Heart left ventricle (tissue), 16 donors: ENCODE measurements around the gene TDRD10. TPM values are rescaled to one million over a fixed set of nuclear protein-coding genes. Genes with fewer than 3 reads are reported as not detected.

Experiments
- ATAC-seq, 4 donors: fragments of 200-7000 bp; cut with Tn5 transposase; one replicate each; pipeline ENCODE4 v1.9.1; 2020 to 2022; ENCODE audit warnings: moderate library complexity in 4 of 4, mild to moderate bottlenecking in 3 of 4, moderate number of reproducible peaks in 1 of 4
- DNase-seq, 5 donors: peaks; one replicate each; pipeline ENCODE4 v3.0.0-alpha.2; 2020
- H3K27ac ChIP-seq, 12 donors: fragments of 200-600 bp; sonication (generic) in 4 of 12; one replicate each; pipeline versions ENCODE4 v1.5.0 to v1.8.0; 2016 to 2022; ENCODE audit warnings: mild to moderate bottlenecking in 2 of 12
- H3K27me3 ChIP-seq, 9 donors: fragments of 200-600 bp; sonication (generic) in 2 of 9; one replicate each; pipeline versions ENCODE4 v1.5.1 to v1.8.0; 2016 to 2022; ENCODE audit warnings: mild to moderate bottlenecking in 3 of 9
- H3K36me3 ChIP-seq, 9 donors: fragments of 200-600 bp; sonication (generic) in 2 of 9; one replicate each; pipeline versions ENCODE4 v1.5.0 to v1.8.0; 2018 to 2022; ENCODE audit warnings: mild to moderate bottlenecking in 2 of 9
- H3K4me1 ChIP-seq, 12 donors: fragments of 200-600 bp; sonication (generic) in 4 of 12; one replicate each; pipeline versions ENCODE4 v1.5.0 to v1.8.0; 2016 to 2022; ENCODE audit warnings: mild to moderate bottlenecking in 3 of 12
- H3K4me3 ChIP-seq, 12 donors: fragments of 200-600 bp; sonication (generic) in 4 of 12; one replicate each; pipeline versions ENCODE4 v1.5.0 to v1.8.0; 2017 to 2022; ENCODE audit warnings: mild to moderate bottlenecking in 9 of 12, moderate library complexity in 4 of 12
- H3K9me3 ChIP-seq, 12 donors: fragments of 200-600 bp; sonication (generic) in 4 of 12; one replicate each; pipeline versions ENCODE4 v1.5.0 to v1.8.0; 2016 to 2022; ENCODE audit warnings: mild to moderate bottlenecking in 1 of 12
- POLR2A ChIP-seq, 2 donors: fragments of 450-650 bp; IDR thresholded peaks; one replicate each; pipeline ENCODE4 v1.6.1; 2017; ENCODE audit warnings: antibody characterized with exemption in 2 of 2, mild to moderate bottlenecking in 2 of 2, moderate library complexity in 2 of 2
- WGBS, 4 donors: extraction: QIAGEN DNeasy Blood & Tissue Kit in 2 of 4; methylation state at CpG; one replicate each; pipeline versions ENCODE4 v1.1.5 to v1.1.7; 2013 to 2018; 5-methylcytosine and 5-hydroxymethylcytosine counted together
- intact Hi-C, 10 donors: fragments of 100-400 bp; cut with DNase I; formaldehyde crosslinking; loops; one replicate each; pipeline versions ENCODE4 v1.11.1 to v1.14.2; 2022
- polyA plus RNA-seq, 2 donors: library from polyadenylated mRNA; stranded (reverse); fragments of 200-250 nt; gene quantifications; one replicate each; pipeline ENCODE4 v1.2.3, GENCODE V29; 2013
- total RNA-seq, 9 donors: library from RNA; depleted of rRNA in 2 of 9; stranded (reverse); fragments of >200 nt in 2 of 9; fragmentation: NEBNext Ultra II Directional in 3 of 9; extraction: Animal tissue kit (Norgen Biotek cat#: 25700) in 3 of 9; gene quantifications; one replicate each; pipeline versions ENCODE4 v1.1.0 to v1.2.4, GENCODE V29; 2016 to 2023
- TF ChIP-seq, protein P1 (sequence below), 12 donors: fragments of 200-600 bp; sonication (generic) in 4 of 12; IDR thresholded peaks; one replicate each; pipeline versions ENCODE4 v1.5.0 to v1.8.0; 2018 to 2022; ENCODE audit warnings: antibody characterized with exemption in 12 of 12, mild to moderate bottlenecking in 5 of 12
- donor health status: ischemic (EF 13 %, LVEDD 7.1; RV severe dilation, severe dysfunction).
- donor health status: healthy with polysubstance abuse.
- donor health status: DM: no; HTN: yes; CAD: no.
- donor health status: DM: no; HTN: no; CAD: no.
- donor health status: ischemic (EF 25% LVEDD 6.9; RV normal size, moderate dysfunction).
- donor health status: ischemic (EF 25% LVEDD 5.7; RV mildly dilated, moderate dysfunction).
- donor health status: healthy.
- donor health status: DM: yes; HTN: yes; CAD: no.
- donor health status: ischemic (EF 35%, LVEDD 5.7; RV mildly dilated, moderate dysfunction).
- donor health status: nonischemic (EF 11% LVEDD 7.7; RV severe dilation, severe dysfunction).
- donor health status: DM: yes; HTN: yes; CAD: no.
- donor health status: PGD.
- donor health status: ischemic (EF 29% LVEDD 5.4; RV normal size, mild dysfunction).
- donor health status: nonischemic (EF 23%, LVEDD 6.1; RV moderate dilation, normal function).

The TDRD10 gene
- total and polyA plus RNA-seq, 11 donors, result 0.71 to 3.4 (median 1.9) TPM

DNA sequence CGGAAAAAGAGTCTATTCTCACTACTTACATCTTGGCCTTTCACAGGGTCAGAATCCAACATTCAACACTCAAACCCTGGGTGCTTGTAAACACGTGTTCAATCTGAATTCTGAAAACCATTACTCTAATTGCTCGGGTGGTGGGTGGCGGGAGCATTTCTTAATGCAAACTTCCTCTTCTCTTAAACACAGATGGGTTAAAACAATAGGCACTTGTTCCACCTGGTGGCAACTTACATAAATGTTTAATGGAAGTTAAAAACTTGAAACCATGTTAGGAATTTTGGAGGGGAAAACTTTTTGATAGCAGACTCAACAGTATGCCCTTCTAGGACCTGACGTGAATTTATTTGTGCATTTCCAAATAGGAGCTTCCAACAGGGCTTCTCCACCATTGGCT lies 23.4 kb upstream of the TDRD10 start:
- Histone ChIP-seq H3K27me3 (no peaks in the 10 kb centered on the region), H3K9me3 (no peaks in the 10 kb centered on the region), H3K4me3 (no peak overlapping the region), H3K27ac (no peak overlapping the region), H3K4me1 (peaks cover 0 to 42% (median 8%) of the 10 kb centered on the region in 12 donors), H3K36me3 (peaks cover 0 to 28% (median 3%) of the 10 kb centered on the region in 9 donors)
- DNase-seq (no peak), ATAC-seq (no peak)
- 59 to 66% (median 63%) methylated on average over 5 of the region's 5 CpGs for WGBS, 4 donors
- TF ChIP-seq, protein P1, sequence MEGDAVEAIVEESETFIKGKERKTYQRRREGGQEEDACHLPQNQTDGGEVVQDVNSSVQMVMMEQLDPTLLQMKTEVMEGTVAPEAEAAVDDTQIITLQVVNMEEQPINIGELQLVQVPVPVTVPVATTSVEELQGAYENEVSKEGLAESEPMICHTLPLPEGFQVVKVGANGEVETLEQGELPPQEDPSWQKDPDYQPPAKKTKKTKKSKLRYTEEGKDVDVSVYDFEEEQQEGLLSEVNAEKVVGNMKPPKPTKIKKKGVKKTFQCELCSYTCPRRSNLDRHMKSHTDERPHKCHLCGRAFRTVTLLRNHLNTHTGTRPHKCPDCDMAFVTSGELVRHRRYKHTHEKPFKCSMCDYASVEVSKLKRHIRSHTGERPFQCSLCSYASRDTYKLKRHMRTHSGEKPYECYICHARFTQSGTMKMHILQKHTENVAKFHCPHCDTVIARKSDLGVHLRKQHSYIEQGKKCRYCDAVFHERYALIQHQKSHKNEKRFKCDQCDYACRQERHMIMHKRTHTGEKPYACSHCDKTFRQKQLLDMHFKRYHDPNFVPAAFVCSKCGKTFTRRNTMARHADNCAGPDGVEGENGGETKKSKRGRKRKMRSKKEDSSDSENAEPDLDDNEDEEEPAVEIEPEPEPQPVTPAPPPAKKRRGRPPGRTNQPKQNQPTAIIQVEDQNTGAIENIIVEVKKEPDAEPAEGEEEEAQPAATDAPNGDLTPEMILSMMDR (IDR thresholded peaks at IDR 0.05), result no peak
- no peak for TF ChIP-seq POLR2A (IDR thresholded peaks at IDR 0.05)
- intact Hi-C loops, result loop anchor here in 6 of 10 donors (1.0 to 10.0 kb wide), 6 partner anchors 66 to 399 kb away; partner anchors contain the start of gene KCNN3 (in 2 of the 6)

- Histone ChIP-seq H3K4me1 (peaks cover 3 to 46% (median 10%) of the 10 kb centered on the region in 12 donors), H3K36me3 (peaks cover 0 to 33% (median 7%) of the 10 kb centered on the region in 9 donors), H3K4me3 (no peak overlapping the region), H3K9me3 (no peaks in the 10 kb centered on the region), H3K27ac (peak overlapping the region in 5 of 12 donors; percentile 2 to 53 (median 11)), H3K27me3 (no peaks in the 10 kb centered on the region)
- WGBS, 4 donors, result 32 to 38% (median 34%) methylated on average over 9 of the region's 9 CpGs
- peak; percentile 60 to 93 (median 91) for ATAC-seq
- intact Hi-C loops, result loop anchor here (1.0 to 10.0 kb wide), 10 partner anchors 62 to 582 kb away; partner anchors contain the start of genes KCNN3 (in 2 of the 10) and EFNA4 (in 1 of the 10)
- TF ChIP-seq, protein P1 (IDR thresholded peaks at IDR 0.05), result peak; percentile 87 to 97 (median 95)
- no peak for TF ChIP-seq POLR2A (IDR thresholded peaks at IDR 0.05)
- DNase-seq, result peak in 4 of 5 donors; percentile 42 to 70 (median 56)
Measured at GRCh38 chr1:154479764-154480421, 22.1 kb upstream of the TDRD10 start.

- peak overlapping the region in 6 of 12 donors; percentile 11 to 44 (median 26) for H3K27ac ChIP-seq
- DNase-seq, result no peak
- TF ChIP-seq, protein P1 (IDR thresholded peaks at IDR 0.05), result no peak
- no peak for TF ChIP-seq POLR2A (IDR thresholded peaks at IDR 0.05)
- H3K36me3 ChIP-seq, result peaks cover 0 to 39% (median 7%) of the 10 kb centered on the region in 9 donors
- WGBS, 4 donors, result 30 to 69% (median 58%) methylated on average over 1 of the region's 1 CpG
- H3K4me1 ChIP-seq, result peaks cover 8 to 53% (median 17%) of the 10 kb centered on the region in 12 donors
- no peak overlapping the region for H3K4me3 ChIP-seq
- H3K27me3 ChIP-seq, result no peaks in the 10 kb centered on the region
- ATAC-seq, result no peak
- no peaks in the 10 kb centered on the region for H3K9me3 ChIP-seq
- intact Hi-C loops, result loop anchor here in 7 of 10 donors (2.0 to 5.0 kb wide), 6 partner anchors 61 to 581 kb away; partner anchors contain the start of gene EFNA4 (in 1 of the 7)
Measured at GRCh38 chr1:154481053-154481452, 21.0 kb upstream of the TDRD10 start.
